BLaER1 (cell line): ENCODE data around the gene ZNF536.
"Not testable (repeated sequence)": the region's sequence is repeated elsewhere in the genome, so short reads cannot be mapped to it uniquely, and the experiment has no call there.

ENCODE experiments used
- H3K27ac ChIP-seq: shearing (Covaris generic); formaldehyde crosslinking; 2 replicates; pipeline ENCODE4 v1.8.1; 2022
- H3K27me3 ChIP-seq: shearing (Covaris generic); formaldehyde crosslinking; 2 replicates; pipeline ENCODE4 v1.8.1; 2022
- H3K36me3 ChIP-seq: shearing (Covaris generic); formaldehyde crosslinking; 2 replicates; pipeline ENCODE4 v1.8.1; 2022
- H3K4me1 ChIP-seq: shearing (Covaris generic); formaldehyde crosslinking; 2 replicates; pipeline ENCODE4 v1.8.1; 2022
- H3K4me2 ChIP-seq: shearing (Covaris generic); formaldehyde crosslinking; 2 replicates; pipeline ENCODE4 v1.8.1; 2022
- H3K4me3 ChIP-seq: shearing (Covaris generic); formaldehyde crosslinking; 2 replicates; pipeline ENCODE4 v1.8.1; 2022
- H3K9ac ChIP-seq: shearing (Covaris generic); formaldehyde crosslinking; 2 replicates; pipeline ENCODE4 v1.8.1; 2022
- H3K9me3 ChIP-seq: shearing (Covaris generic); formaldehyde crosslinking; 2 replicates; pipeline ENCODE4 v1.8.1; 2022
- H4K20me1 ChIP-seq: shearing (Covaris generic); formaldehyde crosslinking; 2 replicates; pipeline ENCODE4 v1.8.1; 2022
- Cebpa-rat ChIP-seq: shearing (Covaris generic); IDR thresholded peaks from 2 replicates; pipeline ENCODE4 v1.8.1; 2022

Gene ZNF536

DNA sequence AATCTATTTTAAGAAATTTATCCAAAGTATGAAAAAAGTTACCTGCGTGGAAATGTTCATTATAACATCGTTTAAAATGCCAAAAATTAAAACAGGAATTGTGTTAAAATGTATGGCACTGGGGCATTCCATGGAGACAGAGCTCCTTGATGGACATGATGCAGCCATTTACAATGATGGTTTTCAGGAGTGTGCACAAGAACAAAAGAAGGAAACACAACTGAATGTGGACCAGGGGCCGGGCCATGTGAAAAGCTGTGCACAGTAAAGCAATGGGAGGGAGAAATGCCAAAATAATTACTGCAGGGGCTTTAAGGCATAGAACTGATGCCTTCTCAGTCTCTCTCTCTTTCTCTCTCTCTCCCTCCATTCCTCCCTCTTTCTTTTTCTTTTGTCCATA lies 115.0 kb downstream of the ZNF536 start:
- H3K4me3 ChIP-seq: no peak overlapping the region
- TF ChIP-seq Cebpa-rat: no peak
- no peaks in the 10 kb centered on the region for H3K4me1 ChIP-seq
- H3K27me3 ChIP-seq: no peaks in the 10 kb centered on the region
- no peaks in the 10 kb centered on the region for H4K20me1 ChIP-seq
- H3K36me3 ChIP-seq: no peaks in the 10 kb centered on the region
- no peak overlapping the region for H3K4me2 ChIP-seq
- no peak overlapping the region for H3K9ac ChIP-seq
- no peak overlapping the region for H3K27ac ChIP-seq
- H3K9me3 ChIP-seq: no peaks in the 10 kb centered on the region

DNA sequence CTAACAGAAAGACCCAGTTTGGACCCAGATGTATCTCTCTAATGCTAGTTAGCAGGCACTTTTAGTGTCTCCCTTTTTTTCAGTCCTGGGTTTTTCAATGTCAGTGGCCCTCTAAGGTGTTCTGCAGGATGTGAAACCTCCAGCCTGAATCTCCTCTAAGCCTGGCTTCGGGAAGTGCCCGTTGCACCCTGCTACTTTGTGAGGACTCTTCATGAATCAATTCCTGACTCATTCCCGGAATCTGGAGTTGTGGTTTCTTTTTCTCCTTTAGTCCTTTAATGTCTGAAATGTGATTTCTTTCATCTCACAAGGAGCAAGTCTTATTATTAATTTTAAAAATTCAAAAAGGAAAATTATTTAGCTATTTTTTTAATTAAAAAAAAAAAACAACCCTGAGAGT lies 116.0 kb downstream of the ZNF536 start:
- Histone ChIP-seq H3K9ac (no peak overlapping the region), H3K4me3 (no peak overlapping the region), H3K36me3 (no peaks in the 10 kb centered on the region), H4K20me1 (no peaks in the 10 kb centered on the region), H3K4me1 (no peaks in the 10 kb centered on the region), H3K4me2 (no peak overlapping the region), H3K9me3 (no peaks in the 10 kb centered on the region), H3K27ac (no peak overlapping the region), H3K27me3 (no peaks in the 10 kb centered on the region)
- TF ChIP-seq Cebpa-rat: no peak

DNA sequence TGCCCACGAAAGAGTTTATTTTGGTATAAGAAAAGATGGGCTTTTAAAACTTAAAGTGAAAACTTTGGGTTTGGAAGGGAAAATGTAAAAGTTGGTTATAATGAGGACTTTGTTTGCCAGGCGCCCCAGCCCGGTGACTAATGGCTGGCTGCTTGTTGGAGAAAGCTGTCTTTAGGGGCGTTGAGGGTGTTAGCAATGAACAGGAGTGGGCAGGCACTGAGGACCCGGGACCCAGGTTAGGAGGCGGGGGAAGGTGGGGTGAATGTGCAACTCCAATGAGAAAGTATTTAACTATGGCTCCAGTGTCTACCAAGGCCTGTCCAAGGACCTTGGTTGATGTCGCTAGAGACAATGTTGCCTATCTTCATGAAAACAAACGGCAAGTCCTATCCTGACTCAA lies 118.6 kb downstream of the ZNF536 start:
- H3K27me3 ChIP-seq: no peaks in the 10 kb centered on the region
- TF ChIP-seq Cebpa-rat: no peak
- no peaks in the 10 kb centered on the region for H4K20me1 ChIP-seq
- no peak overlapping the region for H3K27ac ChIP-seq
- no peak overlapping the region for H3K9ac ChIP-seq
- no peaks in the 10 kb centered on the region for H3K4me1 ChIP-seq
- no peaks in the 10 kb centered on the region for H3K9me3 ChIP-seq
- H3K4me2 ChIP-seq: no peak overlapping the region
- H3K36me3 ChIP-seq: no peaks in the 10 kb centered on the region
- no peak overlapping the region for H3K4me3 ChIP-seq

DNA sequence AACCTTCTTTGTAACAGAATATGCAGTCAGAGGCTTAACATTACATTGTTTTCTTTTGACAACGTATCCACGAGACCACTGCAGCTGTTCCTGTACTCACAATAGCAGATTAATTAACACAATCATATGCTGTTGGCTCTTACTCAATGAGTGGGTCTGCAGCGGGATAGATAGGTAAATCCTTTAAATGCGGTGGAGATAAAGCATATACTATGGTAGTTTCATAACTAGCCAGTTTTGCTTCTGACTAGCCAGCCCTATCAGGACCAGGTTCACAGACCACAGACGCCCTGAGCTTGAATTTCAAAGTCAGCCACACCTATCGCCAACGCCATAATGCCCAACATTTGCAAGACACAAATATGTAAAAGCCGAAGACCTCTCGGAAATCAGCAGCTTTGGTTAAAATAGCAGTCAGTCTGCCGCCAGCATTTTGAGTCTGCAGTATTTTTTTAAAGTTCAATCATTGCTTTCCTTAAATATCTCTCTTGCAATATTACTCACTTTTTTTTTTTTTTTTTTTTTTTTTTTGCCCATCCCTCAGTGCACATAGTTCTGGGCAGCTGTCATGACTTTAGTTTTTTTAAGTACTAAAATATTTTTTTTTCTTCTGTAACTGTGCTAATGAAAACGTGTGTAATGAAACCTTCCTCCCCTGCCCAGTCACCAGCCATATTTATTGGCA lies 120.5 kb downstream of the ZNF536 start:
- Histone ChIP-seq H3K27ac (no peak overlapping the region), H3K36me3 (no peaks in the 10 kb centered on the region), H4K20me1 (no peaks in the 10 kb centered on the region), H3K9me3 (no peaks in the 10 kb centered on the region), H3K27me3 (no peaks in the 10 kb centered on the region), H3K4me3 (no peak overlapping the region), H3K9ac (no peak overlapping the region), H3K4me1 (no peaks in the 10 kb centered on the region), H3K4me2 (no peak overlapping the region)
- TF ChIP-seq Cebpa-rat: no peak

DNA sequence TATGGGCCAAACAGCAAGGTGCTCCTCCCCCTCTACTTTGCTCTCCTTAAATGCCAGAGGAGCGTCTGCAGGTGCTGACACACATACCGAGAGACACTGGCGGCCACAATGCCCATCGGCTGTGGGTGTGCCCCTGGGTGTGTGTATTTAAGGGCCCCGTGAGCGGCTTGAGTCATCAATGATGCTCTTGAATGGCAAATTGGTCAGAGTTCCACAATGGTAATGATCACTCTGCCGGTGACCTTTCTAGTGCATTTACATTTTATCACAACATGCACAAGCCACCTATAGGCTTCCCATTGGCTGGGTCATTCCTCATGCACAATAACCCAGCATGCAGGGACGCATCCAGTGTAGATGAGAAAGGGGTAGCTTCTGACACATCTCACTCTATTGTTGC lies 124.8 kb downstream of the ZNF536 start:
- no peaks in the 10 kb centered on the region for H3K4me1 ChIP-seq
- H3K27ac ChIP-seq: no peak overlapping the region
- H3K4me3 ChIP-seq: no peak overlapping the region
- no peak for TF ChIP-seq Cebpa-rat
- no peak overlapping the region for H3K9ac ChIP-seq
- H3K9me3 ChIP-seq: no peaks in the 10 kb centered on the region
- H4K20me1 ChIP-seq: no peaks in the 10 kb centered on the region
- H3K36me3 ChIP-seq: no peaks in the 10 kb centered on the region
- no peaks in the 10 kb centered on the region for H3K27me3 ChIP-seq
- H3K4me2 ChIP-seq: no peak overlapping the region

DNA sequence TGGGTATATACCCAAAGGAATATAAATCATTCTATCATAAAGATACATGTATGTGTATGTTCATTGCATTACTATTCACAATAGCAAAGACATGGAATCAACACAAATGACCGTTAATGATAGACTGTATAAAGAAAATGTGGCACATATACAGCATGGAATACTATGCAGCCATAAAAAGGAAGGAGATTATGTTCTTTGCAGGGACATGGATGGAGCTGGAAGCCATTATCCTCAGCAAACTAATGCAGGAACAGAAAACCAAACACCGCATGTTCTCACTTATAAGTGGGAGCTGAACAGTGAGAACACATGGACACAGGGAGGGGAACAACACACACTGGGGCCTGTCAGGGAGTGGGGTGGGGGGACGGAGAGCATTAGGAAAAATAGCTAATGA lies 125.9 kb downstream of the ZNF536 start:
- H3K27me3 ChIP-seq, H3K27ac ChIP-seq, H3K4me3 ChIP-seq, H3K9me3 ChIP-seq, H3K4me1 ChIP-seq, H3K4me2 ChIP-seq, H3K9ac ChIP-seq, H3K36me3 ChIP-seq, H4K20me1 ChIP-seq: not testable (repeated sequence)

DNA sequence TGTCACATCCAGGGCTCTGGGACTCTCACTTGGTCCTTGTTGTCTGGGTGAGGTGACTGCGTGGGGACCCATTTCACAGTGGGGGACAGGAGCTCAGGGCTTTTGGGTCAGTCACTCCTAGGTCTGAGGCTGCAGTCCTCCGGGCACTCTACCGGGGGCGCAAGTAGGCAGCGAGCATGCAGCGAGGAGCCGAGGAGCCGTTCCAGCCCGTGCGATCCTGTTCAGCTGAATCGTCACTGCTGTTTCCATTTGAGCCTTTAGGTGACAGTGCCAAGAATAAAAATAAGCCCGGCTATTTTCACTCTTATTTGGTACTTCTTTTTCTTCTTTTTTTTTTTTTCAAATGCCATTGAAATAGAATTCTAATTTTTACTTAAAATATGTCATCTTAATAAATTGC lies 126.5 kb downstream of the ZNF536 start:
- H4K20me1 ChIP-seq: no peaks in the 10 kb centered on the region
- no peak for TF ChIP-seq Cebpa-rat
- H3K27me3 ChIP-seq: no peaks in the 10 kb centered on the region
- no peaks in the 10 kb centered on the region for H3K4me1 ChIP-seq
- H3K36me3 ChIP-seq: no peaks in the 10 kb centered on the region
- no peak overlapping the region for H3K27ac ChIP-seq
- no peak overlapping the region for H3K9ac ChIP-seq
- H3K4me3 ChIP-seq: no peak overlapping the region
- no peak overlapping the region for H3K4me2 ChIP-seq
- no peaks in the 10 kb centered on the region for H3K9me3 ChIP-seq

DNA sequence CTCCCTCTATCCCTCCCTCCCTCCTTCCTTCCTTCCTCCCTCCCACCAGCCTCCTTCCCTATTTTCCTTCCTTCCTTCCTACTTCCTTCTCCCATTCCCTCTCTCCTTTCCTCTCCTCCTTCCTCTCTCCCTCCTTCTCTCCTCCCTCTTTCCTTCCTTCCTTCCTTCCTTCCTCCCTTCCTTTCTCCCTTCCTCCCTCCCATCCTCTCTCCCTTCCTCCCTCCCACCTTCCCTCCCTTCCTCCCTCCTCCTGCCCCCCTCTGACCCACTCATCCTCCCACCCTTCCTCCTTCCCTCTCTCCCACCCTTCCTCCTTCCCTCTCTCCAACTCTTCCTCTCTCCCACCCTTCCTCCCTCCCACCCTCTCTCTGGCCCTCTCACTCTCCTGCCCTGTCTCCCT lies 132.1 kb downstream of the ZNF536 start:
- no peaks in the 10 kb centered on the region for H3K9me3 ChIP-seq
- no peaks in the 10 kb centered on the region for H3K4me1 ChIP-seq
- TF ChIP-seq Cebpa-rat: no peak
- H3K27me3 ChIP-seq: no peaks in the 10 kb centered on the region
- H3K9ac ChIP-seq: no peak overlapping the region
- H3K4me3 ChIP-seq: no peak overlapping the region
- H4K20me1 ChIP-seq: no peaks in the 10 kb centered on the region
- no peak overlapping the region for H3K27ac ChIP-seq
- H3K36me3 ChIP-seq: no peaks in the 10 kb centered on the region
- no peak overlapping the region for H3K4me2 ChIP-seq

DNA sequence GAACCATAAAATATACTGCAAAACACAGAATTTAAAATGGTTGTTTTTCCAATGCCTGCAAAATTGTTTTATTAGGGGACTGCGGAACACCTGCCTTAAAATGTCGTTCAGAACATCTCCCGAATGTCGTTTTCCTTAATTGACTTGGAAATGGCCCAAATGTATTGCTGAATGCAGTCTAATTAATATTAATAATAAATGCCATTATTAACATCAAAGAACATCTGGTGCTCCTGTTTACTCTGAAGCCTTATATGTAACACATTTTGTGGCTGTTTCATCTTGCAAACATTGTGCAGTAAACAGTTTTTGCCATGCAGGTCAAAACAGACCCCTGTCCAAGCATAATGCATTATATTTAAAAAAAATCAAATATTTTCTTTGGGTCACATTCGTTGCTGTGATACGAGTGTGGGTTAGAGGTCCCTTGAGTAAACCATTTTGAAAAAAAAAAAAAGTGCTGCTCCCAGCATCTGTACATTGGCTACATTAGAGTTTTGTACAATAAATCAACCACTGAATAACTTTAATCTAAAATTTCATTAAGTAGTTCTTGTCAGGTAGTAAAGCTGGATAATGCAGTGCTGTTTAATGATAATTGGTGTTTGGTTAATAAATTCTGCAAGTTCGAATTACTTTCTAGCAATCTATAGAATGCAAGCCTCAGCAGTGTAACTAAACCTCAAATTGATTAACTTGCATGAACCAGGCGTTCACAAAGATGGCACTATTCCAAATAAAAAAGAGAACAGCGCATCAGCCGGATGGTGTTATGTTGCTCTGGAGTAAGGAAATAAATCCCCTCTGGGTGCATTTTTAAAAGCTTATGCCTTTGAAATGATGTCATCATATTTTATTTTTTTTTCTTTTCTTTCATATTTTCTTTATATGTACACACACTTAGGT lies 140.2 kb downstream of the ZNF536 start:
- no peak for TF ChIP-seq Cebpa-rat
- Histone ChIP-seq H3K36me3 (no peaks in the 10 kb centered on the region), H3K4me3 (no peak overlapping the region), H3K27ac (no peak overlapping the region), H3K27me3 (no peaks in the 10 kb centered on the region), H4K20me1 (no peaks in the 10 kb centered on the region), H3K4me1 (no peaks in the 10 kb centered on the region), H3K9me3 (no peaks in the 10 kb centered on the region), H3K4me2 (no peak overlapping the region), H3K9ac (no peak overlapping the region)

DNA sequence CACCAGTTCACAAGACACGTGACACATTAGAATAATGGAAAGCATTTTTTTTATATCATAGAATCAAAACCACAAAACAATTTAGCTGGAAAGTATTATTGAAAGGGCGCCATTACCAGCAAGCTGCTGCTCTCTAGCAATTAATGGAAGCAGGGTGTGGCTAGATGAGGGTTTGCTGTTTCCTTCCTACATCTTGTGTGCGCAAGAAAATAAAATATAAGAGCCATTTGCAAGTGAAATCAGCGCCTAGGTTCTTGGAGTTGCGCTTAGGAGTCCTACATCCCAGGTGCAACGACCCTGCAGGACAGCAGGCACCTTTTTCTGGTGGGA lies 140.9 kb downstream of the ZNF536 start:
- TF ChIP-seq Cebpa-rat: no peak
- no peaks in the 10 kb centered on the region for H3K4me1 ChIP-seq
- H3K27ac ChIP-seq: no peak overlapping the region
- H3K36me3 ChIP-seq: no peaks in the 10 kb centered on the region
- no peaks in the 10 kb centered on the region for H3K9me3 ChIP-seq
- H4K20me1 ChIP-seq: no peaks in the 10 kb centered on the region
- no peak overlapping the region for H3K9ac ChIP-seq
- H3K27me3 ChIP-seq: no peaks in the 10 kb centered on the region
- H3K4me3 ChIP-seq: no peak overlapping the region
- H3K4me2 ChIP-seq: no peak overlapping the region
